ENCODE results near the gene CUTA.

The CUTA gene

GRCh38 chr6:33443025-33443424 is 25.1 kb upstream of the CUTA start:
- WGBS (ENCODE audit: extremely low coverage, insufficient coverage, low lambda C conversion rate), result no CpG with 5 or more reads among the region's 17 CpGs
- Histone ChIP-seq H2BK5ac (ENCODE audit: low read length) (no peak overlapping the region), H3K23ac (ENCODE audit: low read length) (no peak overlapping the region), H3K36me3 (ENCODE audit: control insufficient read depth, insufficient read depth, low read length) (peaks cover 28% of the 10 kb centered on the region), H3K4ac (ENCODE audit: low read depth, low read length) (no peak overlapping the region), H2AK5ac (ENCODE audit: low read length) (no peak overlapping the region), H2BK120ac (ENCODE audit: low read depth, low read length) (no peak overlapping the region), H3K4me1 (ENCODE audit: control insufficient read depth, low read depth, low read length) (no peaks in the 10 kb centered on the region), H3K4me3 (ENCODE audit: low read length) (no peak overlapping the region), H3K18ac (ENCODE audit: low read length) (no peak overlapping the region), H3K9ac (ENCODE audit: low read length) (no peak overlapping the region), H3K27me3 (ENCODE audit: insufficient read depth, low read length, poor library complexity) (no peaks in the 10 kb centered on the region), H3K4me2 (ENCODE audit: low read length) (no peak overlapping the region), H3K79me1 (ENCODE audit: low read length) (peaks cover 3% of the 10 kb centered on the region), H4K5ac (ENCODE audit: low read length) (no peak overlapping the region), H3K56ac (ENCODE audit: low read length) (no peak overlapping the region), H2BK15ac (replicated peaks; ENCODE audit: low read depth) (no peak overlapping the region), H3K79me2 (ENCODE audit: control insufficient read depth, insufficient read depth, low read length) (no peaks in the 10 kb centered on the region), H3K27ac (ENCODE audit: low read depth, low read length) (no peak overlapping the region), H4K8ac (ENCODE audit: low read depth, low read length) (no peak overlapping the region)
- no peak for DNase-seq

- no peaks in the 10 kb centered on the region for H3K4me1 ChIP-seq (ENCODE audit: control insufficient read depth, low read depth, low read length)
- no peak overlapping the region for H2BK15ac ChIP-seq (replicated peaks; ENCODE audit: low read depth)
- H3K79me1 ChIP-seq (ENCODE audit: low read length), result peaks cover 1% of the 10 kb centered on the region
- H3K4me2 ChIP-seq (ENCODE audit: low read length), result no peak overlapping the region
- H2BK120ac ChIP-seq (ENCODE audit: low read depth, low read length), result no peak overlapping the region
- H3K9ac ChIP-seq (ENCODE audit: low read length), result no peak overlapping the region
- no CpG with 5 or more reads among the region's 8 CpGs for WGBS (ENCODE audit: extremely low coverage, insufficient coverage, low lambda C conversion rate)
- no peak overlapping the region for H3K4ac ChIP-seq (ENCODE audit: low read depth, low read length)
- H3K36me3 ChIP-seq (ENCODE audit: control insufficient read depth, insufficient read depth, low read length), result peaks cover 24% of the 10 kb centered on the region
- H3K23ac ChIP-seq (ENCODE audit: low read length), result no peak overlapping the region
- H2AK5ac ChIP-seq (ENCODE audit: low read length), result no peak overlapping the region
- H3K4me3 ChIP-seq (ENCODE audit: low read length), result no peak overlapping the region
- no peak overlapping the region for H2BK5ac ChIP-seq (ENCODE audit: low read length)
- H3K27ac ChIP-seq (ENCODE audit: low read depth, low read length), result no peak overlapping the region
- no peak overlapping the region for H3K56ac ChIP-seq (ENCODE audit: low read length)
- no peak overlapping the region for H4K8ac ChIP-seq (ENCODE audit: low read depth, low read length)
- no peaks in the 10 kb centered on the region for H3K79me2 ChIP-seq (ENCODE audit: control insufficient read depth, insufficient read depth, low read length)
- H3K27me3 ChIP-seq (ENCODE audit: insufficient read depth, low read length, poor library complexity), result no peaks in the 10 kb centered on the region
- H3K18ac ChIP-seq (ENCODE audit: low read length), result no peak overlapping the region
- no peak overlapping the region for H4K5ac ChIP-seq (ENCODE audit: low read length)
- no peak for DNase-seq
These were observed 24.4 kb upstream of the CUTA start for GRCh38 chr6:33442283-33442682.

GRCh38 chr6:33441457-33441856 is 23.6 kb upstream of the CUTA start:
- no peak for DNase-seq

GRCh38 chr6:33440649-33441309 is 22.9 kb upstream of the CUTA start:
- WGBS (ENCODE audit: extremely low coverage, insufficient coverage, low lambda C conversion rate), result no CpG with 5 or more reads among the region's 19 CpGs
- no peak overlapping the region for H2BK15ac ChIP-seq (replicated peaks; ENCODE audit: low read depth)
- H3K36me3 ChIP-seq (ENCODE audit: control insufficient read depth, insufficient read depth, low read length), result peaks cover 27% of the 10 kb centered on the region
- H3K9ac ChIP-seq (ENCODE audit: low read length), result no peak overlapping the region
- no peak overlapping the region for H3K56ac ChIP-seq (ENCODE audit: low read length)
- no peak overlapping the region for H4K5ac ChIP-seq (ENCODE audit: low read length)
- H3K27ac ChIP-seq (ENCODE audit: low read depth, low read length), result no peak overlapping the region
- no peak overlapping the region for H2BK120ac ChIP-seq (ENCODE audit: low read depth, low read length)
- no peak overlapping the region for H3K23ac ChIP-seq (ENCODE audit: low read length)
- H3K4me2 ChIP-seq (ENCODE audit: low read length), result no peak overlapping the region
- no peak overlapping the region for H4K8ac ChIP-seq (ENCODE audit: low read depth, low read length)
- H2BK5ac ChIP-seq (ENCODE audit: low read length), result no peak overlapping the region
- H3K4me3 ChIP-seq (ENCODE audit: low read length), result no peak overlapping the region
- no peak overlapping the region for H3K18ac ChIP-seq (ENCODE audit: low read length)
- no peak for DNase-seq
- H3K79me1 ChIP-seq (ENCODE audit: low read length), result peaks cover 1% of the 10 kb centered on the region
- H3K4ac ChIP-seq (ENCODE audit: low read depth, low read length), result no peak overlapping the region
- no peak overlapping the region for H2AK5ac ChIP-seq (ENCODE audit: low read length)
- no peaks in the 10 kb centered on the region for H3K79me2 ChIP-seq (ENCODE audit: control insufficient read depth, insufficient read depth, low read length)
- H3K27me3 ChIP-seq (ENCODE audit: insufficient read depth, low read length, poor library complexity), result no peaks in the 10 kb centered on the region
- no peaks in the 10 kb centered on the region for H3K4me1 ChIP-seq (ENCODE audit: control insufficient read depth, low read depth, low read length)

More at GRCh38 chr6:33441457-33441856, 23.6 kb upstream of the CUTA start:
- H2BK120ac ChIP-seq (ENCODE audit: low read depth, low read length), result no peak overlapping the region
- peaks cover 24% of the 10 kb centered on the region for H3K36me3 ChIP-seq (ENCODE audit: control insufficient read depth, insufficient read depth, low read length)
- no peak overlapping the region for H2BK15ac ChIP-seq (replicated peaks; ENCODE audit: low read depth)
- H3K9ac ChIP-seq (ENCODE audit: low read length), result no peak overlapping the region
- H2BK5ac ChIP-seq (ENCODE audit: low read length), result no peak overlapping the region
- no peak overlapping the region for H3K4ac ChIP-seq (ENCODE audit: low read depth, low read length)
- no peak overlapping the region for H4K8ac ChIP-seq (ENCODE audit: low read depth, low read length)
- no peaks in the 10 kb centered on the region for H3K27me3 ChIP-seq (ENCODE audit: insufficient read depth, low read length, poor library complexity)
- H3K79me2 ChIP-seq (ENCODE audit: control insufficient read depth, insufficient read depth, low read length), result no peaks in the 10 kb centered on the region
- no peak overlapping the region for H4K5ac ChIP-seq (ENCODE audit: low read length)
- no CpG with 5 or more reads among the region's 9 CpGs for WGBS (ENCODE audit: extremely low coverage, insufficient coverage, low lambda C conversion rate)
- peaks cover 1% of the 10 kb centered on the region for H3K79me1 ChIP-seq (ENCODE audit: low read length)
- H3K23ac ChIP-seq (ENCODE audit: low read length), result no peak overlapping the region
- no peaks in the 10 kb centered on the region for H3K4me1 ChIP-seq (ENCODE audit: control insufficient read depth, low read depth, low read length)
- no peak overlapping the region for H3K18ac ChIP-seq (ENCODE audit: low read length)
- H3K4me3 ChIP-seq (ENCODE audit: low read length), result no peak overlapping the region
- no peak overlapping the region for H3K4me2 ChIP-seq (ENCODE audit: low read length)
- no peak overlapping the region for H2AK5ac ChIP-seq (ENCODE audit: low read length)
- H3K56ac ChIP-seq (ENCODE audit: low read length), result no peak overlapping the region
- H3K27ac ChIP-seq (ENCODE audit: low read depth, low read length), result no peak overlapping the region

GRCh38 chr6:33439956-33440648 is 22.2 kb upstream of the CUTA start:
- no peaks in the 10 kb centered on the region for H3K4me1 ChIP-seq (ENCODE audit: control insufficient read depth, low read depth, low read length)
- peaks cover 6% of the 10 kb centered on the region for H3K79me1 ChIP-seq (ENCODE audit: low read length)
- H2BK5ac ChIP-seq (ENCODE audit: low read length), result no peak overlapping the region
- H2BK15ac ChIP-seq (replicated peaks; ENCODE audit: low read depth), result no peak overlapping the region
- H3K27ac ChIP-seq (ENCODE audit: low read depth, low read length), result no peak overlapping the region
- H3K18ac ChIP-seq (ENCODE audit: low read length), result no peak overlapping the region
- H3K4me2 ChIP-seq (ENCODE audit: low read length), result no peak overlapping the region
- H3K4ac ChIP-seq (ENCODE audit: low read depth, low read length), result no peak overlapping the region
- no peak overlapping the region for H3K23ac ChIP-seq (ENCODE audit: low read length)
- H4K8ac ChIP-seq (ENCODE audit: low read depth, low read length), result no peak overlapping the region
- peaks cover 31% of the 10 kb centered on the region for H3K36me3 ChIP-seq (ENCODE audit: control insufficient read depth, insufficient read depth, low read length)
- no CpG with 5 or more reads among the region's 9 CpGs for WGBS (ENCODE audit: extremely low coverage, insufficient coverage, low lambda C conversion rate)
- no peak overlapping the region for H3K9ac ChIP-seq (ENCODE audit: low read length)
- H2BK120ac ChIP-seq (ENCODE audit: low read depth, low read length), result no peak overlapping the region
- H3K4me3 ChIP-seq (ENCODE audit: low read length), result no peak overlapping the region
- H3K79me2 ChIP-seq (ENCODE audit: control insufficient read depth, insufficient read depth, low read length), result peaks cover 1% of the 10 kb centered on the region
- peak; percentile 36 for DNase-seq
- H3K56ac ChIP-seq (ENCODE audit: low read length), result no peak overlapping the region
- H4K5ac ChIP-seq (ENCODE audit: low read length), result no peak overlapping the region
- H3K27me3 ChIP-seq (ENCODE audit: insufficient read depth, low read length, poor library complexity), result no peaks in the 10 kb centered on the region
- H2AK5ac ChIP-seq (ENCODE audit: low read length), result no peak overlapping the region

All from mesendoderm (in vitro differentiated cells).